ENCODE measurements around the gene ARHGEF26.

Gene ARHGEF26

GRCh38 chr3:154236331-154236730 lies 115.1 kb downstream of the ARHGEF26 start:
- no peak overlapping the region for H3K4me3 ChIP-seq (replicated peaks; ENCODE audit: low read depth, low read length)
- TF ChIP-seq, protein P1, sequence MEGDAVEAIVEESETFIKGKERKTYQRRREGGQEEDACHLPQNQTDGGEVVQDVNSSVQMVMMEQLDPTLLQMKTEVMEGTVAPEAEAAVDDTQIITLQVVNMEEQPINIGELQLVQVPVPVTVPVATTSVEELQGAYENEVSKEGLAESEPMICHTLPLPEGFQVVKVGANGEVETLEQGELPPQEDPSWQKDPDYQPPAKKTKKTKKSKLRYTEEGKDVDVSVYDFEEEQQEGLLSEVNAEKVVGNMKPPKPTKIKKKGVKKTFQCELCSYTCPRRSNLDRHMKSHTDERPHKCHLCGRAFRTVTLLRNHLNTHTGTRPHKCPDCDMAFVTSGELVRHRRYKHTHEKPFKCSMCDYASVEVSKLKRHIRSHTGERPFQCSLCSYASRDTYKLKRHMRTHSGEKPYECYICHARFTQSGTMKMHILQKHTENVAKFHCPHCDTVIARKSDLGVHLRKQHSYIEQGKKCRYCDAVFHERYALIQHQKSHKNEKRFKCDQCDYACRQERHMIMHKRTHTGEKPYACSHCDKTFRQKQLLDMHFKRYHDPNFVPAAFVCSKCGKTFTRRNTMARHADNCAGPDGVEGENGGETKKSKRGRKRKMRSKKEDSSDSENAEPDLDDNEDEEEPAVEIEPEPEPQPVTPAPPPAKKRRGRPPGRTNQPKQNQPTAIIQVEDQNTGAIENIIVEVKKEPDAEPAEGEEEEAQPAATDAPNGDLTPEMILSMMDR (IDR thresholded peaks at IDR 0.05; ENCODE audit: low read depth, low read length, missing control alignments) = no peak
- DNase-seq (ENCODE audit: extremely low read depth, low read depth) = no peak

DNA sequence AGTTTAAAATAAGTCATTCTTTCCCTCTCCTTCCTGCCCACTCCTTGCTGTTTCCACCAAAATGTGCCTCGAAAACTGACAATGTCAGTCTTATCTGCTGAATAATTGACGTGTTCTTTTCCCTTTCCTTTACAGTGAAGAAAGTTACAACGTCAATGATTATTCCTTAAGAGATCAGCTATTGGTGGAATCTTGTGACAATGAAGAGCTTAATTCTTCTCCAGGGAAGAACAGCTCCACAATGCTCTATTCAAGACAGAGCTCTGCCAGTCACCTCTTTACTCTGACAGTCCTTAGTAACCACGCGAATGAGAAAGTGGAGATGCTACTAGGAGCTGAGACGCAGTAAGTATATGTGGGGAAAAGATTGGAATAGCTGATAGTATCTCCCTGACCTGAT lies 119.0 kb downstream of the ARHGEF26 start:
- TF ChIP-seq, protein P1 (IDR thresholded peaks at IDR 0.05; ENCODE audit: low read depth, low read length, missing control alignments) = no peak
- no peak overlapping the region for H3K4me3 ChIP-seq (replicated peaks; ENCODE audit: low read depth, low read length)
- no peak for DNase-seq (ENCODE audit: extremely low read depth, low read depth)

DNA sequence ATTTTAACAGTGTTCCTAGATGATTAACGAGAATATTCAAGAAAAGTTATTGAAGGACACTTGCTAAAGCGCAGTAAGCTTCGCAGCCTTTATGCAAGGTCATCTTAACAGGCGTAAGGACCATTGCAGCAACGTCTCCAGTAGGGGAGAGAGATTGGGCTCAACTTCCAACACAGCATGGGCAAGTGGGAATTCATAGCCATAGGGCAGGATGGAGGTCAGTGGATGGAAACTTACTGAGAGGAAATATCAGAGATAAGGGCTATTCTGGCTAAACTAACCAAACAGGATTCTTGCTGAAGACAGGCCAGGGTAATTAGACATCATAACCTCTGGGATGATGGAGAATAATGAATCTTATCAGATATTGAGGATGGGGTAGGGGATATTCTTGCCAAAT lies 120.3 kb downstream of the ARHGEF26 start:
- TF ChIP-seq, protein P1 (IDR thresholded peaks at IDR 0.05; ENCODE audit: low read depth, low read length, missing control alignments) = no peak
- DNase-seq (ENCODE audit: extremely low read depth, low read depth) = no peak
- no peak overlapping the region for H3K4me3 ChIP-seq (replicated peaks; ENCODE audit: low read depth, low read length)

DNA sequence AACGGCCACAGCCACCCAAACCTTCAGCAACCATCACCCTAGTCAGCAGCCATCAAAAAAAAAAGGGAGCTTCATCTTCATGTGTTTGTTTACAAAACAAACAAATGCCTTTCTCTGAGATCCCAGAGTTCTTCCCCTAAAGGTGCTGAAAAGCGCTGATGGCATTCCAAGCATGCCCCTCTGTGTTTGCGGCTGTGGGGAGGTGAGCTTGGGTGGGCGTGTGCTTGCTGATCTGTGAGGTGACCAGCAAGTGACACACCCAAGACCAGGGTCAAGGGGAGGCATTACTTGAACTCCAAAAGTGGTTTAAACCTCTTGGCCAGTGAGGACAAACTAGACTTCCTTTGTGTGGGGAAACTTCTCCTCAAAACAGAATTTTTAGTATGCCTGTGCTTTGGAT lies 121.6 kb downstream of the ARHGEF26 start:
- no peak for DNase-seq (ENCODE audit: extremely low read depth, low read depth)
- H3K4me3 ChIP-seq (replicated peaks; ENCODE audit: low read depth, low read length) = no peak overlapping the region
- TF ChIP-seq, protein P1 (IDR thresholded peaks at IDR 0.05; ENCODE audit: low read depth, low read length, missing control alignments) = no peak

GRCh38 chr3:154243353-154243752 lies 122.2 kb downstream of the ARHGEF26 start:
- no peak for DNase-seq (ENCODE audit: extremely low read depth, low read depth)
- H3K4me3 ChIP-seq (replicated peaks; ENCODE audit: low read depth, low read length) = no peak overlapping the region
- TF ChIP-seq, protein P1 (IDR thresholded peaks at IDR 0.05; ENCODE audit: low read depth, low read length, missing control alignments) = no peak

DNA sequence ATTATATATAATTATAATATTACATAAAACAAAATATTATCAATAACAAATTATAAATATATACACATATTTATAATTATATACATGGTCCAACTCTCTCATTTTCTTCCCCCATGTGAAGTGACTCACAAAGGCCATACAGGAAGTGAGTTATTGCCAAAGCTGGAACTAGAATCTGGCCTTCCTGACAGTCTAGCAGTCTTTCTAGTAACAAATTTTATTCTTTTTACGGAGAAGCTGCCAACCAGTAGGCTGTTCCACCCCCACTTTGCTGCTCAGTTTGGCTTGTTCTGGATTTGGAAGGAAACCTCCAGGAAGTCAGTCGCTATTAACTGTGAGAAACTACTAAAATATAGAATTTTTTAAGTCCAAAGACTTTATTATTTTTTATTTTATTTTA lies 123.5 kb downstream of the ARHGEF26 start:
- TF ChIP-seq, protein P1 (IDR thresholded peaks at IDR 0.05; ENCODE audit: low read depth, low read length, missing control alignments) = no peak
- no peak overlapping the region for H3K4me3 ChIP-seq (replicated peaks; ENCODE audit: low read depth, low read length)
- no peak for DNase-seq (ENCODE audit: extremely low read depth, low read depth)

- H3K4me3 ChIP-seq (replicated peaks; ENCODE audit: low read depth, low read length) = no peak overlapping the region
- TF ChIP-seq, protein P1 (IDR thresholded peaks at IDR 0.05; ENCODE audit: low read depth, low read length, missing control alignments) = no peak
- DNase-seq (ENCODE audit: extremely low read depth, low read depth) = no peak
Measured at GRCh38 chr3:154247806-154248415, 126.7 kb downstream of the ARHGEF26 start.

Data from HFF-Myc (cell line).